Measurements from ENCODE around the gene NTNG1.

Gene NTNG1

GRCh38 chr1:107491582-107491981, 350.7 kb downstream of the NTNG1 start:
- ATAC-seq, result peak; percentile 46
- Mint-ChIP-seq H3K27me3 (peaks cover 2% of the 10 kb centered on the region), H3K27ac (no peak overlapping the region), H3K36me3 (ENCODE audit: low read depth) (no peaks in the 10 kb centered on the region), H3K9me3 (no peaks in the 10 kb centered on the region), H3K4me3 (no peak overlapping the region), H3K4me1 (no peaks in the 10 kb centered on the region)
- DNase-seq, result no peak

- H3K9me3 Mint-ChIP-seq, result no peaks in the 10 kb centered on the region
- peaks cover 2% of the 10 kb centered on the region for H3K27me3 Mint-ChIP-seq
- no peaks in the 10 kb centered on the region for H3K4me1 Mint-ChIP-seq
- H3K27ac Mint-ChIP-seq, result no peak overlapping the region
- DNase-seq (no peak), ATAC-seq (no peak)
- no peaks in the 10 kb centered on the region for H3K36me3 Mint-ChIP-seq (ENCODE audit: low read depth)
- H3K4me3 Mint-ChIP-seq, result no peak overlapping the region
These were observed 352.4 kb downstream of the NTNG1 start for GRCh38 chr1:107493111-107493716.

- ATAC-seq, result no peak
- H3K9me3 Mint-ChIP-seq, result no peaks in the 10 kb centered on the region
- peaks cover 2% of the 10 kb centered on the region for H3K27me3 Mint-ChIP-seq
- no peak overlapping the region for H3K27ac Mint-ChIP-seq
- H3K4me1 Mint-ChIP-seq, result no peaks in the 10 kb centered on the region
- H3K4me3 Mint-ChIP-seq, result no peak overlapping the region
- no peaks in the 10 kb centered on the region for H3K36me3 Mint-ChIP-seq (ENCODE audit: low read depth)
- DNase-seq, result no peak
These were observed 353.2 kb downstream of the NTNG1 start for GRCh38 chr1:107494061-107494460.

- no peak for DNase-seq
These were observed 355.2 kb downstream of the NTNG1 start for GRCh38 chr1:107496002-107496401.

GRCh38 chr1:107499139-107499744, 358.4 kb downstream of the NTNG1 start:
- DNase-seq (no peak), ATAC-seq (peak; percentile 24)
- Mint-ChIP-seq H3K27me3 (no peaks in the 10 kb centered on the region), H3K36me3 (ENCODE audit: low read depth) (no peaks in the 10 kb centered on the region), H3K4me3 (no peak overlapping the region), H3K4me1 (no peaks in the 10 kb centered on the region), H3K27ac (no peak overlapping the region), H3K9me3 (no peaks in the 10 kb centered on the region)

More at GRCh38 chr1:107496002-107496401, 355.2 kb downstream of the NTNG1 start:
- Mint-ChIP-seq H3K4me3 (no peak overlapping the region), H3K27ac (no peak overlapping the region), H3K4me1 (no peaks in the 10 kb centered on the region), H3K9me3 (no peaks in the 10 kb centered on the region), H3K36me3 (ENCODE audit: low read depth) (no peaks in the 10 kb centered on the region), H3K27me3 (no peaks in the 10 kb centered on the region)
- no peak for ATAC-seq

GRCh38 chr1:107501081-107501605, 360.3 kb downstream of the NTNG1 start:
- H3K4me1 Mint-ChIP-seq, result no peaks in the 10 kb centered on the region
- ATAC-seq, result no peak
- no peak for DNase-seq
- no peaks in the 10 kb centered on the region for H3K36me3 Mint-ChIP-seq (ENCODE audit: low read depth)
- no peak overlapping the region for H3K27ac Mint-ChIP-seq
- H3K4me3 Mint-ChIP-seq, result no peak overlapping the region
- H3K27me3 Mint-ChIP-seq, result no peaks in the 10 kb centered on the region
- no peaks in the 10 kb centered on the region for H3K9me3 Mint-ChIP-seq

GRCh38 chr1:107510347-107510746, 369.5 kb downstream of the NTNG1 start:
- Mint-ChIP-seq H3K27ac (no peak overlapping the region), H3K4me1 (no peaks in the 10 kb centered on the region), H3K36me3 (ENCODE audit: low read depth) (no peaks in the 10 kb centered on the region), H3K4me3 (no peak overlapping the region), H3K9me3 (peaks cover 6% of the 10 kb centered on the region), H3K27me3 (no peaks in the 10 kb centered on the region)
- ATAC-seq, result no peak
- DNase-seq, result no peak

GRCh38 chr1:107512836-107513235, 372.0 kb downstream of the NTNG1 start:
- H3K9me3 Mint-ChIP-seq, result peaks cover 6% of the 10 kb centered on the region
- peak; percentile 54 for ATAC-seq
- H3K27me3 Mint-ChIP-seq, result no peaks in the 10 kb centered on the region
- no peak overlapping the region for H3K27ac Mint-ChIP-seq
- no peak overlapping the region for H3K4me3 Mint-ChIP-seq
- no peaks in the 10 kb centered on the region for H3K4me1 Mint-ChIP-seq
- no peak for DNase-seq
- H3K36me3 Mint-ChIP-seq (ENCODE audit: low read depth), result no peaks in the 10 kb centered on the region

GRCh38 chr1:107514841-107515240, 374.0 kb downstream of the NTNG1 start:
- peaks cover 1% of the 10 kb centered on the region for H3K27me3 Mint-ChIP-seq
- H3K9me3 Mint-ChIP-seq, result peaks cover 3% of the 10 kb centered on the region
- no peak for DNase-seq
- H3K36me3 Mint-ChIP-seq (ENCODE audit: low read depth), result no peaks in the 10 kb centered on the region
- no peak overlapping the region for H3K4me3 Mint-ChIP-seq
- no peaks in the 10 kb centered on the region for H3K4me1 Mint-ChIP-seq
- H3K27ac Mint-ChIP-seq, result no peak overlapping the region
- no peak for ATAC-seq

- DNase-seq, result no peak
- no peaks in the 10 kb centered on the region for H3K4me1 Mint-ChIP-seq
- no peaks in the 10 kb centered on the region for H3K36me3 Mint-ChIP-seq (ENCODE audit: low read depth)
- H3K27ac Mint-ChIP-seq, result no peak overlapping the region
- no peak overlapping the region for H3K4me3 Mint-ChIP-seq
- ATAC-seq, result no peak
- H3K27me3 Mint-ChIP-seq, result peaks cover 2% of the 10 kb centered on the region
- no peaks in the 10 kb centered on the region for H3K9me3 Mint-ChIP-seq
These were observed 374.9 kb downstream of the NTNG1 start for GRCh38 chr1:107515702-107516101.

GRCh38 chr1:107523061-107523460, 382.2 kb downstream of the NTNG1 start:
- ATAC-seq (no peak), DNase-seq (no peak)
- no peaks in the 10 kb centered on the region for H3K36me3 Mint-ChIP-seq (ENCODE audit: low read depth)
- no peaks in the 10 kb centered on the region for H3K4me1 Mint-ChIP-seq
- H3K27me3 Mint-ChIP-seq, result peaks cover 7% of the 10 kb centered on the region
- no peak overlapping the region for H3K27ac Mint-ChIP-seq
- no peaks in the 10 kb centered on the region for H3K9me3 Mint-ChIP-seq
- no peak overlapping the region for H3K4me3 Mint-ChIP-seq

GRCh38 chr1:107523736-107524135, 382.9 kb downstream of the NTNG1 start:
- ATAC-seq (no peak), DNase-seq (no peak)
- Mint-ChIP-seq H3K36me3 (ENCODE audit: low read depth) (no peaks in the 10 kb centered on the region), H3K9me3 (no peaks in the 10 kb centered on the region), H3K4me3 (no peak overlapping the region), H3K27me3 (peaks cover 9% of the 10 kb centered on the region), H3K4me1 (no peaks in the 10 kb centered on the region), H3K27ac (no peak overlapping the region)

- H3K27ac Mint-ChIP-seq, result no peak overlapping the region
- no peaks in the 10 kb centered on the region for H3K36me3 Mint-ChIP-seq (ENCODE audit: low read depth)
- no peaks in the 10 kb centered on the region for H3K9me3 Mint-ChIP-seq
- no peak for DNase-seq
- no peak overlapping the region for H3K4me3 Mint-ChIP-seq
- no peaks in the 10 kb centered on the region for H3K4me1 Mint-ChIP-seq
- H3K27me3 Mint-ChIP-seq, result peaks cover 10% of the 10 kb centered on the region
- no peak for ATAC-seq
These were observed 383.5 kb downstream of the NTNG1 start for GRCh38 chr1:107524301-107524700.

- H3K9me3 Mint-ChIP-seq, result no peaks in the 10 kb centered on the region
- no peaks in the 10 kb centered on the region for H3K4me1 Mint-ChIP-seq
- H3K27me3 Mint-ChIP-seq, result peaks cover 12% of the 10 kb centered on the region
- no peak overlapping the region for H3K27ac Mint-ChIP-seq
- DNase-seq (no peak), ATAC-seq (no peak)
- H3K4me3 Mint-ChIP-seq, result no peak overlapping the region
- no peaks in the 10 kb centered on the region for H3K36me3 Mint-ChIP-seq (ENCODE audit: low read depth)
These were observed 384.3 kb downstream of the NTNG1 start for GRCh38 chr1:107525145-107525544.

GRCh38 chr1:107525961-107526360, 385.1 kb downstream of the NTNG1 start:
- ATAC-seq, result no peak
- no peak for DNase-seq
- Mint-ChIP-seq H3K27ac (no peak overlapping the region), H3K27me3 (peaks cover 12% of the 10 kb centered on the region), H3K4me1 (no peaks in the 10 kb centered on the region), H3K4me3 (no peak overlapping the region), H3K36me3 (ENCODE audit: low read depth) (no peaks in the 10 kb centered on the region), H3K9me3 (no peaks in the 10 kb centered on the region)

Measured in activated naive CD8-positive, alpha-beta T cell treated with anti-CD3 and anti-CD28 coated beads, Interleukin-2, amount 50 U/mL, for 24 hours (primary cell).